Heart left ventricle (tissue), 13 donors: Measurements from ENCODE around the gene DOCK7.

Experiments used
- CTCF ChIP-seq, 12 donors: fragments of 200-600 bp; sonication (generic) in 4 of 12; IDR thresholded peaks; one replicate each; pipeline versions ENCODE4 v1.5.0 to v1.8.0; 2018 to 2022; ENCODE audit warnings: antibody characterized with exemption in 12 of 12, mild to moderate bottlenecking in 5 of 12
- POLR2A ChIP-seq, 2 donors: fragments of 450-650 bp; IDR thresholded peaks; one replicate each; pipeline ENCODE4 v1.6.1; 2017; ENCODE audit warnings: antibody characterized with exemption in 2 of 2, mild to moderate bottlenecking in 2 of 2, moderate library complexity in 2 of 2
- donor health status: ischemic (EF 13 %, LVEDD 7.1; RV severe dilation, severe dysfunction).
- donor health status: DM: no; HTN: yes; CAD: no.
- donor health status: DM: no; HTN: no; CAD: no.
- donor health status: ischemic (EF 25% LVEDD 6.9; RV normal size, moderate dysfunction).
- donor health status: ischemic (EF 25% LVEDD 5.7; RV mildly dilated, moderate dysfunction).
- donor health status: ischemic (EF 35%, LVEDD 5.7; RV mildly dilated, moderate dysfunction).
- donor health status: nonischemic (EF 11% LVEDD 7.7; RV severe dilation, severe dysfunction).
- donor health status: DM: yes; HTN: yes; CAD: no.
- donor health status: PGD.
- donor health status: ischemic (EF 29% LVEDD 5.4; RV normal size, mild dysfunction).
- donor health status: nonischemic (EF 23%, LVEDD 6.1; RV moderate dilation, normal function).

- no peak for TF ChIP-seq POLR2A (IDR thresholded peaks at IDR 0.05)
- no peak for TF ChIP-seq CTCF (IDR thresholded peaks at IDR 0.05)
Observed at GRCh38 chr1:62539028-62539447, 149.1 kb downstream of the DOCK7 start.
